Prostate gland (tissue), 2 donors: ENCODE results near the gene SERPINB1. TPM values are rescaled to one million over a fixed set of nuclear protein-coding genes. Genes with fewer than 3 reads are reported as not detected.

Experiments used
- DNase-seq: peaks from one replicate; pipeline ENCODE4 v3.0.0-alpha.2; 2019; ENCODE audit warnings: low spot score
- H3K27ac ChIP-seq, 2 donors: fragments of 200-600 bp; sonication (generic); 2 replicates each; pipeline ENCODE4 v1.5.1; 2017 to 2019
- H3K27me3 ChIP-seq: fragments of 200-600 bp; sonication (generic); replicated peaks from 2 replicates; pipeline ENCODE4 v1.5.1; 2019; ENCODE audit not compliant: insufficient read depth
- H3K36me3 ChIP-seq, 2 donors: fragments of 200-600 bp; sonication (generic); 1 replicate in 1 of 2; 2 replicates in 1 of 2; pipeline versions ENCODE4 v1.5.1 to v1.8.1; 2017 to 2019
- H3K4me1 ChIP-seq: fragments of 200-600 bp; sonication (generic); replicated peaks from 2 replicates; pipeline ENCODE4 v1.5.1; 2019
- H3K4me3 ChIP-seq, 2 donors: fragments of 200-600 bp; sonication (generic); 2 replicates each; pipeline ENCODE4 v1.5.1; 2017 to 2019
- H3K9me3 ChIP-seq: fragments of 200-600 bp; sonication (generic); 2 replicates; pipeline ENCODE4 v1.5.1; 2017
- CTCF ChIP-seq, 4 experiments: fragments of 200-600 bp in 2 of 4; fragments of 450-650 bp in 2 of 4; sonication (generic) in 2 of 4; IDR thresholded peaks; 1 replicate in 3 of 4; 2 replicates in 1 of 4; pipeline ENCODE4 v1.5.1; 2016 to 2019; ENCODE audit warnings: antibody characterized with exemption in 4 of 4, mild to moderate bottlenecking in 2 of 4, moderate library complexity in 2 of 4
- POLR2A ChIP-seq: fragments of 450-650 bp; IDR thresholded peaks from one replicate; pipeline ENCODE4 v1.6.1; 2016; ENCODE audit warnings: antibody characterized with exemption, mild to moderate bottlenecking
- POLR2AphosphoS5 ChIP-seq: sonication (generic); formaldehyde crosslinking; IDR thresholded peaks from one replicate; pipeline ENCODE4 v1.6.1; 2017; ENCODE audit warnings: antibody characterized with exemption
- WGBS: methylation state at CpG from one replicate; pipeline ENCODE4 v1.1.5; 2018; 5-methylcytosine and 5-hydroxymethylcytosine counted together
- intact Hi-C: fragments of 100-400 bp; cut with DNase I; formaldehyde crosslinking; loops from one replicate; pipeline ENCODE4 v1.14.2; 2022
- microRNA-seq: library from miRNA; unstranded; fragments of <30 nt; microRNA quantifications from one replicate; pipeline ENCODE4, GENCODE V29; 2016
- small RNA-seq, 2 donors: library from RNA; depleted of rRNA; stranded (forward); fragments of <200 nt; gene quantifications; one replicate each; pipeline ENCODE3, GENCODE V24; 2016
- total RNA-seq, 2 donors: library from RNA; depleted of rRNA; stranded (reverse); fragments of >200 nt; gene quantifications; one replicate each; pipeline ENCODE4 v1.1.0, GENCODE V29; 2016

Gene SERPINB1
- total RNA-seq, 2 donors from 2014 or later, result 27.5 to 31.1 TPM

GRCh38 chr6:2784061-2784460 is 57.6 kb downstream of the SERPINB1 start:
- Histone ChIP-seq H3K4me1 (no peaks in the 10 kb centered on the region), H3K9me3 (no peaks in the 10 kb centered on the region), H3K27me3 (no peaks in the 10 kb centered on the region), H3K4me3 (no peak overlapping the region), H3K27ac (no peak overlapping the region), H3K36me3 (no peaks in the 10 kb centered on the region)
- no peak for DNase-seq
- WGBS, result 76% methylated on average over 5 of the region's 5 CpGs
- intact Hi-C loops, result no loop called here
- TF ChIP-seq POLR2A, result no peak
- TF ChIP-seq POLR2AphosphoS5, result no peak
- TF ChIP-seq CTCF (IDR thresholded peaks at IDR 0.05), result no peak

GRCh38 chr6:2783188-2783963 is 58.3 kb downstream of the SERPINB1 start:
- H3K4me3 ChIP-seq, result no peak overlapping the region
- H3K4me1 ChIP-seq, result no peaks in the 10 kb centered on the region
- DNase-seq, result no peak
- intact Hi-C loops, result no loop called here
- TF ChIP-seq CTCF (IDR thresholded peaks at IDR 0.05), result no peak
- no peak for TF ChIP-seq POLR2AphosphoS5
- TF ChIP-seq POLR2A, result no peak
- no peak overlapping the region for H3K27ac ChIP-seq
- no peaks in the 10 kb centered on the region for H3K9me3 ChIP-seq
- no peaks in the 10 kb centered on the region for H3K27me3 ChIP-seq
- 60% methylated on average over 19 of the region's 19 CpGs for WGBS
- no peaks in the 10 kb centered on the region for H3K36me3 ChIP-seq

- Histone ChIP-seq H3K4me1 (no peaks in the 10 kb centered on the region), H3K27ac (no peak overlapping the region), H3K36me3 (no peaks in the 10 kb centered on the region), H3K9me3 (no peaks in the 10 kb centered on the region), H3K27me3 (no peaks in the 10 kb centered on the region), H3K4me3 (no peak overlapping the region)
- DNase-seq, result no peak
- TF ChIP-seq CTCF (IDR thresholded peaks at IDR 0.05) (no peak), POLR2AphosphoS5 (no peak), POLR2A (no peak)
- WGBS, result 75% methylated on average over 10 of the region's 10 CpGs
- intact Hi-C loops, result no loop called here
Observed at GRCh38 chr6:2782825-2783187, 58.9 kb downstream of the SERPINB1 start.

- no peak for DNase-seq
- no peaks in the 10 kb centered on the region for H3K27me3 ChIP-seq
- TF ChIP-seq CTCF (IDR thresholded peaks at IDR 0.05) (no peak), POLR2A (no peak)
- no peaks in the 10 kb centered on the region for H3K9me3 ChIP-seq
- H3K4me1 ChIP-seq, result no peaks in the 10 kb centered on the region
- intact Hi-C loops, result no loop called here
- no peak overlapping the region for H3K27ac ChIP-seq
- no peaks in the 10 kb centered on the region for H3K36me3 ChIP-seq
- 89% methylated on average over 9 of the region's 9 CpGs for WGBS
- H3K4me3 ChIP-seq, result no peak overlapping the region
Observed at GRCh38 chr6:2782356-2782708, 59.3 kb downstream of the SERPINB1 start.

Small RNA genes lying within 50 kb of the gene (microRNA-seq; reads per million reads assigned to microRNA genes)
- 0.50 reads per million for gene MIR4645

Small RNA genes lying within 50 kb of the gene (small RNA-seq; reads per million reads assigned to genes)
- gene MIR4645, result 0.70 to 0.93 reads per million in 2 donors

Other genes starting within 250 kb of the SERPINB1 start
- gene MYLK4, start 90.9 kb downstream of the SERPINB1 start, total RNA-seq, result under 1 TPM; 0.46 to 0.97 TPM
- gene WRNIP1, start 76.5 kb downstream of the SERPINB1 start, total RNA-seq, result 10 to 100 TPM; 89.6 to 90.0 TPM
- 10 to 100 TPM in 1 of 2 donors, 1 to 10 TPM in 1; 3.3 to 50.3 TPM for gene SERPINB9, start 61.4 kb upstream of the SERPINB1 start, total RNA-seq
- 100 to 1,000 TPM; 155 to 202 TPM for gene SERPINB6, start 129.7 kb upstream of the SERPINB1 start, total RNA-seq
- gene NQO2, start 158.0 kb upstream of the SERPINB1 start, total RNA-seq, result 10 to 100 TPM; 27.9 to 34.3 TPM
- 10 to 100 TPM; 21.3 to 23.0 TPM for gene RIPK1, start 226.6 kb upstream of the SERPINB1 start, total RNA-seq